DOHH2 (cell line): ENCODE measurements around the gene KCNMA1.

Source experiments
- H3F3A ChIP-seq: fragments of 200-600 bp; sonication (generic), shearing (Covaris generic); 2 replicates; pipeline ENCODE4 v1.6.0; 2016; ENCODE audit warnings: antibody characterized with exemption, mild to moderate bottlenecking; ENCODE audit not compliant: control insufficient read depth, insufficient read depth
- H3K27ac ChIP-seq: fragments of 200-600 bp; sonication (generic); 2 replicates; pipeline ENCODE4 v1.5.1; 2014; ENCODE audit warnings: low read depth, mild to moderate bottlenecking, low read length, moderate library complexity
- H3K27me3 ChIP-seq: fragments of 200-600 bp; sonication (generic); 2 replicates; pipeline ENCODE4 v1.6.1; 2014; ENCODE audit warnings: mild to moderate bottlenecking, low read length, mixed read lengths; ENCODE audit not compliant: control insufficient read depth
- H3K36me3 ChIP-seq: fragments of 200-600 bp; sonication (generic); 2 replicates; pipeline ENCODE4 v1.6.1; 2014; ENCODE audit warnings: mild to moderate bottlenecking, low read length, moderate library complexity, mixed read lengths; ENCODE audit not compliant: control insufficient read depth
- H3K4me1 ChIP-seq: fragments of 200-600 bp; sonication (generic); 2 replicates; pipeline ENCODE4 v1.6.1; 2014; ENCODE audit warnings: mild to moderate bottlenecking, low read length, mixed read lengths; ENCODE audit not compliant: control insufficient read depth
- H3K4me2 ChIP-seq: fragments of 200-600 bp; sonication (generic); 2 replicates; pipeline ENCODE4 v1.6.0; 2014; ENCODE audit warnings: mild to moderate bottlenecking, low read length, moderate library complexity
- H3K4me3 ChIP-seq: fragments of 200-600 bp; sonication (generic); 2 replicates; pipeline ENCODE4 v1.5.1; 2014; ENCODE audit warnings: mild to moderate bottlenecking, low read length, mixed read lengths
- H3K79me2 ChIP-seq: fragments of 200-600 bp; sonication (generic); 2 replicates; pipeline ENCODE4 v1.6.1; 2014; ENCODE audit warnings: mild to moderate bottlenecking, low read length, mixed read lengths; ENCODE audit not compliant: control insufficient read depth
- H3K9me2 ChIP-seq: fragments of 200-600 bp; sonication (generic); replicated peaks from 2 replicates; pipeline ENCODE4 v1.6.1; 2014; ENCODE audit warnings: mild to moderate bottlenecking, low read length, mixed read lengths; ENCODE audit not compliant: control insufficient read depth
- H3K9me3 ChIP-seq: fragments of 200-600 bp; sonication (generic); 2 replicates; pipeline ENCODE4 v1.6.1; 2014; ENCODE audit warnings: antibody characterized with exemption, low read length, mixed read lengths; ENCODE audit not compliant: control insufficient read depth, insufficient read depth
- H4K20me1 ChIP-seq: fragments of 200-600 bp; sonication (generic); 2 replicates; pipeline ENCODE4 v1.6.0; 2014; ENCODE audit warnings: low read depth, mild to moderate bottlenecking, antibody characterized with exemption, low read length, moderate library complexity; ENCODE audit not compliant: control insufficient read depth, insufficient read depth
- CTCF ChIP-seq: fragments of 200-600 bp; sonication (generic); IDR thresholded peaks from one replicate; pipeline ENCODE4 v1.5.1; 2014; ENCODE audit warnings: antibody characterized with exemption, mild to moderate bottlenecking, low read depth, low read length; ENCODE audit not compliant: poor library complexity, severe bottlenecking
- EZH2phosphoT487 ChIP-seq: fragments of 200-600 bp; sonication (generic); IDR thresholded peaks from 2 replicates; pipeline ENCODE4 v1.6.1; 2017; ENCODE audit warnings: borderline replicate concordance, mild to moderate bottlenecking, antibody characterized with exemption, low read length, moderate library complexity, mixed read lengths

KCNMA1 gene

DNA sequence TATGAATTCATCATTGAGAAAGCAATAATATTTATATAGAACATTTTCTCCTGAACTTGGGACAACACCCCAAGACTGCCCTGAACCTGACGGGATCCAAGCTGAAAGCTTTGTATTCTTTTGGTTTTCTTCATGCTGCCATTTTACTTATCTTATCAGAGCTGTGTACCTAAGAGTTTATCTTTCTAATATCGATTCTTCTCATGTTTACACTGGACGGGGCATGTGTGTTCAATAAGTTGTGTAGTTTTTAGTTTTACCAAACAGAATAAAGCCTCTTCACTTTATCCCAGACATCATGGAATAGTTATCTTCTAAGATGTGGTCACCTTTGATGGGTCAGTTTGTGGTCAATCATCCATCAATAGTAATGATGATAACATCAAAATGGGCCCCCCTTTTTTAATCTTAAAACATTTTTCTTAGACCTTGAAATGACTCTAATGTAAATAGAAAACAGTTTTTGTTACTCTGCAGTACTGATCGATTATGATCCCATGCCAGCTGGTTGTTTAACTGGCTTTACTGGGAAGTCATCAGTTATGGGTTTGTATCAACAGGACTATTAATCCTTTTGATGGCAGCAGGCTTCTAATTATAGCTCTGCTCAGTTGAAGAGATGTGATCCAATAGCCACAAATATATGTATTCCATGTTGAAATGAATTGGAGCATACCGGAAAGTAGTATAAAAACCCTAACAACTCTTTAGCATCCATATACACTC, 446.1 kb downstream of the KCNMA1 start:
- TF ChIP-seq EZH2phosphoT487 = no peak
- no peak for TF ChIP-seq CTCF
- H3K27ac ChIP-seq = no peak overlapping the region
- H4K20me1 ChIP-seq = no peaks in the 10 kb centered on the region
- H3K4me2 ChIP-seq = no peak overlapping the region
- H3K27me3 ChIP-seq = no peaks in the 10 kb centered on the region
- H3K36me3 ChIP-seq = no peaks in the 10 kb centered on the region
- no peak overlapping the region for H3K4me3 ChIP-seq
- H3K9me2 ChIP-seq = no peaks in the 10 kb centered on the region
- no peaks in the 10 kb centered on the region for H3K79me2 ChIP-seq
- no peaks in the 10 kb centered on the region for H3F3A ChIP-seq
- no peaks in the 10 kb centered on the region for H3K4me1 ChIP-seq
- no peaks in the 10 kb centered on the region for H3K9me3 ChIP-seq

DNA sequence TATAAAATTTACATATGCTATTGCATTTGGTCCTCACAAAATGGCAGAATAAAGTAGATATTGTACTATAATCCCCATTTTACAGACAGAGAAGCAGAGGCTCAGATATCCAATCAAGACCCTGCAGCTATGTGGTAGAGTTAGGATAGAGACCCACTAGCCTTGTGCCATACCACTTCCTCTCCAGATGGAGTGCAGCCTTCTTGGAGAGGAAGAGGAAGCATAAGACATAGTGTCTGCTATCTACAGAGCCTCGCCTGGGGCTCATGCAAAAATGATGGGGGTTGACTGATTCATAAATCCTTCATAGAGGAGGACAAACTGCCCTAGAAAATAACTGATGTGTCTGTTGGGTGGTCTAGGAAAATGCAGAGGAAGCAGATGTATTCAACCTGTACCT, 447.3 kb downstream of the KCNMA1 start:
- Histone ChIP-seq H4K20me1 (no peaks in the 10 kb centered on the region), H3K9me2 (no peaks in the 10 kb centered on the region), H3K4me3 (no peak overlapping the region), H3K79me2 (no peaks in the 10 kb centered on the region), H3K36me3 (no peaks in the 10 kb centered on the region), H3K27ac (no peak overlapping the region), H3K9me3 (no peaks in the 10 kb centered on the region), H3F3A (no peaks in the 10 kb centered on the region), H3K4me2 (no peak overlapping the region), H3K27me3 (no peaks in the 10 kb centered on the region), H3K4me1 (no peaks in the 10 kb centered on the region)
- TF ChIP-seq CTCF (no peak), EZH2phosphoT487 (no peak)

- Histone ChIP-seq H3K9me2 (no peaks in the 10 kb centered on the region), H4K20me1 (no peaks in the 10 kb centered on the region), H3K36me3 (no peaks in the 10 kb centered on the region), H3K27me3 (no peaks in the 10 kb centered on the region), H3K79me2 (no peaks in the 10 kb centered on the region), H3K4me3 (no peak overlapping the region), H3F3A (no peaks in the 10 kb centered on the region), H3K4me1 (no peaks in the 10 kb centered on the region), H3K27ac (no peak overlapping the region), H3K9me3 (no peaks in the 10 kb centered on the region), H3K4me2 (no peak overlapping the region)
- no peak for TF ChIP-seq CTCF
- TF ChIP-seq EZH2phosphoT487 = no peak
These were observed 448.1 kb downstream of the KCNMA1 start for GRCh38 chr10:77189520-77189919.
